Neural cell (in vitro differentiated cells): Measurements from ENCODE around the gene TMCO1. TPM values are rescaled to one million over a fixed set of nuclear protein-coding genes. Genes with fewer than 3 reads are reported as not detected.
"Not testable (repeated sequence)": the region's sequence is repeated elsewhere in the genome, so short reads cannot be mapped to it uniquely, and the experiment has no call there.

Experiments used
- H2AFZ ChIP-seq: fragments of 200-600, 300-800 bp; sonication (generic), shearing (Covaris generic); 2 replicates; pipeline ENCODE4 v1.6.0; 2014; ENCODE audit warnings: low read depth, mild to moderate bottlenecking, antibody characterized with exemption, low read length, moderate library complexity
- H3F3A ChIP-seq: fragments of 200-600 bp; shearing (Covaris generic); 2 replicates; pipeline ENCODE4 v1.6.1; 2016; ENCODE audit warnings: mild to moderate bottlenecking, moderate library complexity, mixed read lengths, antibody characterized with exemption, low read length; ENCODE audit not compliant: insufficient read depth, poor library complexity, severe bottlenecking
- H3K27ac ChIP-seq: fragments of 200-600, 300-800 bp; sonication (generic), shearing (Covaris generic); 2 replicates; pipeline ENCODE4 v1.5.1; 2014; ENCODE audit warnings: mild to moderate bottlenecking, low read length, moderate library complexity
- H3K27me3 ChIP-seq: fragments of 300-800, 200-600 bp; sonication (generic), shearing (Covaris generic); 2 replicates; pipeline ENCODE4 v1.6.0; 2014; ENCODE audit warnings: mild to moderate bottlenecking, low read depth, low read length, moderate library complexity; ENCODE audit not compliant: insufficient read depth
- H3K36me3 ChIP-seq: fragments of 300-800, 200-600 bp; sonication (generic), shearing (Covaris generic); 2 replicates; pipeline ENCODE4 v1.5.1; 2014; ENCODE audit warnings: mild to moderate bottlenecking, antibody characterized with exemption, low read length, moderate library complexity; ENCODE audit not compliant: insufficient read depth
- H3K4me2 ChIP-seq: fragments of 300-800, 200-600 bp; sonication (generic), shearing (Covaris generic); 2 replicates; pipeline ENCODE4 v1.6.0; 2014; ENCODE audit warnings: mild to moderate bottlenecking, low read length
- H3K4me3 ChIP-seq: fragments of 300-800, 200-600 bp; sonication (generic), shearing (Covaris generic); 2 replicates; pipeline ENCODE4 v1.5.1; 2014; ENCODE audit warnings: mild to moderate bottlenecking, low read length, moderate library complexity
- H3K79me2 ChIP-seq: fragments of 200-600 bp; shearing (Covaris generic); replicated peaks from 2 replicates; pipeline ENCODE4 v1.6.0; 2014; ENCODE audit warnings: mild to moderate bottlenecking, low read length, moderate library complexity; ENCODE audit not compliant: insufficient read depth
- H3K9ac ChIP-seq: fragments of 300-800, 200-600 bp; sonication (generic), shearing (Covaris generic); 2 replicates; pipeline ENCODE4 v1.6.1; 2016; ENCODE audit warnings: mild to moderate bottlenecking, low read length, mixed read lengths
- H3K9me2 ChIP-seq: fragments of 200-600 bp; shearing (Covaris generic); 2 replicates; pipeline ENCODE4 v1.6.1; 2016; ENCODE audit warnings: mild to moderate bottlenecking, low read length, mixed read lengths; ENCODE audit not compliant: insufficient read depth
- H3K9me3 ChIP-seq: fragments of 200-600, 300-800 bp; sonication (generic), shearing (Covaris generic); 2 replicates; pipeline ENCODE4 v1.6.1; 2016; ENCODE audit warnings: mild to moderate bottlenecking, mixed run types, low read length, moderate library complexity, mixed read lengths
- H4K20me1 ChIP-seq: fragments of 200-600 bp; shearing (Covaris generic); 2 replicates; pipeline ENCODE4 v1.6.1; 2016; ENCODE audit warnings: mild to moderate bottlenecking, mixed run types; ENCODE audit not compliant: insufficient read depth
- EP300 ChIP-seq: fragments of 450-650 bp; conservative IDR thresholded peaks from 2 replicates; pipeline ENCODE4 v1.6.1; 2014; ENCODE audit warnings: antibody characterized with exemption, mild to moderate bottlenecking, moderate library complexity; ENCODE audit not compliant: poor library complexity, severe bottlenecking
- EZH2 ChIP-seq: fragments of 200-600, 300-800 bp; shearing (Covaris generic), sonication (generic); IDR thresholded peaks from 2 replicates; pipeline ENCODE4 v1.6.1; 2014; ENCODE audit warnings: antibody characterized with exemption, low read length, borderline replicate concordance, mild to moderate bottlenecking; ENCODE audit not compliant: insufficient read depth, poor library complexity, severe bottlenecking
- MXI1 ChIP-seq: fragments of 450-650 bp; conservative IDR thresholded peaks from 2 replicates; pipeline ENCODE4 v1.6.1; 2014; ENCODE audit warnings: antibody characterized with exemption, mild to moderate bottlenecking; ENCODE audit not compliant: poor library complexity, severe bottlenecking
- POLR2AphosphoS5 ChIP-seq: IDR thresholded peaks from 2 replicates; pipeline ENCODE4 v1.6.1; 2012
- RAD21 ChIP-seq: fragments of 450-650 bp; conservative IDR thresholded peaks from 2 replicates; pipeline ENCODE4 v1.6.1; 2014; ENCODE audit warnings: antibody characterized with exemption, mild to moderate bottlenecking, moderate library complexity
- SMC3 ChIP-seq: fragments of 450-650 bp; conservative IDR thresholded peaks from 2 replicates; pipeline ENCODE4 v1.6.1; 2014; ENCODE audit warnings: antibody characterized with exemption, mild to moderate bottlenecking, moderate library complexity; ENCODE audit not compliant: poor library complexity
- TAF1 ChIP-seq: IDR thresholded peaks from 2 replicates; pipeline ENCODE4 v1.6.1; 2012; ENCODE audit warnings: low read depth
- polyA plus RNA-seq: library from polyadenylated mRNA; depleted of rRNA; stranded (reverse); fragments of >200 nt; gene quantifications from 2 replicates; pipeline ENCODE4 v1.2.3, GENCODE V29; 2014
- TF ChIP-seq, protein P1 (sequence below): fragments of 450-650 bp; IDR thresholded peaks from 2 replicates; pipeline ENCODE4 v1.5.1; 2014; ENCODE audit warnings: antibody characterized with exemption, mild to moderate bottlenecking, moderate library complexity; ENCODE audit not compliant: poor library complexity, severe bottlenecking
- TF ChIP-seq, protein P2 (sequence below): IDR thresholded peaks from 2 replicates; pipeline ENCODE4 v1.6.1; 2012; ENCODE audit warnings: borderline replicate concordance

The TMCO1 gene
- polyA plus RNA-seq, 1 donor from 2014 or later: 137 TPM

DNA sequence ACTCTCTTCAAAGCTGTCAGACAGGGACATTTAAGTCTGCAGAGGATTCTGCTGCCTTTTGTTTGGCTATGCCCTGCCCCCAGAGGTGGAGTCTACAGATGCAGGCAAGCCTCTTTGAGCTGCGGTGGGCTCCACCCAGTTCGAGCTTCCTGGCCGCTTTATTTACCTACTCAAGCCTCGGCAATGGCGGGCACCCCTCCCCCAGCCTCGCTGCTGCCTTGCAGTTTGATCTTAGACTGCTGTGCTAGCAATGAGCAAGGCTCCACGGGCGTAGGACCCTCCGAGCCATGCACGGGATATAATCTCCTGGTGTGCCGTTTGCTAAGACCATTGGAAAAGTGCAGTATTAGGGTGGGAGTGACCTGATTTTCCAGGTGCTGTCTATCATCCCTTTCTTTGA is 14.9 kb upstream of the TMCO1 start:
- H3K27me3 ChIP-seq, H3K9me3 ChIP-seq, H3K36me3 ChIP-seq, H3F3A ChIP-seq, H3K9me2 ChIP-seq, H4K20me1 ChIP-seq, H3K79me2 ChIP-seq, H3K4me2 ChIP-seq, H3K4me3 ChIP-seq, H2AFZ ChIP-seq, H3K9ac ChIP-seq, H3K27ac ChIP-seq: not testable (repeated sequence)

- H3K4me2 ChIP-seq, H3K4me3 ChIP-seq, H3K36me3 ChIP-seq, H3K79me2 ChIP-seq, H3K9me3 ChIP-seq, H3K9me2 ChIP-seq, H3K27me3 ChIP-seq, H3K9ac ChIP-seq, H4K20me1 ChIP-seq, H3F3A ChIP-seq, H2AFZ ChIP-seq, H3K27ac ChIP-seq: not testable (repeated sequence)
These were observed 9.5 kb upstream of the TMCO1 start for GRCh38 chr1:165778197-165778596.

GRCh38 chr1:165773324-165773965 is 4.8 kb upstream of the TMCO1 start:
- Histone ChIP-seq H3K4me3 (no peak overlapping the region), H2AFZ (no peak overlapping the region), H3K36me3 (no peaks in the 10 kb centered on the region), H3K27me3 (no peaks in the 10 kb centered on the region), H3K79me2 (no peaks in the 10 kb centered on the region), H3K4me2 (no peak overlapping the region), H3K9me2 (no peaks in the 10 kb centered on the region), H3K9ac (no peak overlapping the region), H3K27ac (no peak overlapping the region), H3F3A (no peaks in the 10 kb centered on the region), H4K20me1 (no peaks in the 10 kb centered on the region), H3K9me3 (no peaks in the 10 kb centered on the region)
- TF ChIP-seq POLR2AphosphoS5 (no peak), EP300 (no peak), RAD21 (no peak), SMC3 (no peak), MXI1 (no peak), EZH2 (no peak), TAF1 (no peak)
- TF ChIP-seq, protein P1, sequence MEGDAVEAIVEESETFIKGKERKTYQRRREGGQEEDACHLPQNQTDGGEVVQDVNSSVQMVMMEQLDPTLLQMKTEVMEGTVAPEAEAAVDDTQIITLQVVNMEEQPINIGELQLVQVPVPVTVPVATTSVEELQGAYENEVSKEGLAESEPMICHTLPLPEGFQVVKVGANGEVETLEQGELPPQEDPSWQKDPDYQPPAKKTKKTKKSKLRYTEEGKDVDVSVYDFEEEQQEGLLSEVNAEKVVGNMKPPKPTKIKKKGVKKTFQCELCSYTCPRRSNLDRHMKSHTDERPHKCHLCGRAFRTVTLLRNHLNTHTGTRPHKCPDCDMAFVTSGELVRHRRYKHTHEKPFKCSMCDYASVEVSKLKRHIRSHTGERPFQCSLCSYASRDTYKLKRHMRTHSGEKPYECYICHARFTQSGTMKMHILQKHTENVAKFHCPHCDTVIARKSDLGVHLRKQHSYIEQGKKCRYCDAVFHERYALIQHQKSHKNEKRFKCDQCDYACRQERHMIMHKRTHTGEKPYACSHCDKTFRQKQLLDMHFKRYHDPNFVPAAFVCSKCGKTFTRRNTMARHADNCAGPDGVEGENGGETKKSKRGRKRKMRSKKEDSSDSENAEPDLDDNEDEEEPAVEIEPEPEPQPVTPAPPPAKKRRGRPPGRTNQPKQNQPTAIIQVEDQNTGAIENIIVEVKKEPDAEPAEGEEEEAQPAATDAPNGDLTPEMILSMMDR: no peak
- TF ChIP-seq, protein P2, sequence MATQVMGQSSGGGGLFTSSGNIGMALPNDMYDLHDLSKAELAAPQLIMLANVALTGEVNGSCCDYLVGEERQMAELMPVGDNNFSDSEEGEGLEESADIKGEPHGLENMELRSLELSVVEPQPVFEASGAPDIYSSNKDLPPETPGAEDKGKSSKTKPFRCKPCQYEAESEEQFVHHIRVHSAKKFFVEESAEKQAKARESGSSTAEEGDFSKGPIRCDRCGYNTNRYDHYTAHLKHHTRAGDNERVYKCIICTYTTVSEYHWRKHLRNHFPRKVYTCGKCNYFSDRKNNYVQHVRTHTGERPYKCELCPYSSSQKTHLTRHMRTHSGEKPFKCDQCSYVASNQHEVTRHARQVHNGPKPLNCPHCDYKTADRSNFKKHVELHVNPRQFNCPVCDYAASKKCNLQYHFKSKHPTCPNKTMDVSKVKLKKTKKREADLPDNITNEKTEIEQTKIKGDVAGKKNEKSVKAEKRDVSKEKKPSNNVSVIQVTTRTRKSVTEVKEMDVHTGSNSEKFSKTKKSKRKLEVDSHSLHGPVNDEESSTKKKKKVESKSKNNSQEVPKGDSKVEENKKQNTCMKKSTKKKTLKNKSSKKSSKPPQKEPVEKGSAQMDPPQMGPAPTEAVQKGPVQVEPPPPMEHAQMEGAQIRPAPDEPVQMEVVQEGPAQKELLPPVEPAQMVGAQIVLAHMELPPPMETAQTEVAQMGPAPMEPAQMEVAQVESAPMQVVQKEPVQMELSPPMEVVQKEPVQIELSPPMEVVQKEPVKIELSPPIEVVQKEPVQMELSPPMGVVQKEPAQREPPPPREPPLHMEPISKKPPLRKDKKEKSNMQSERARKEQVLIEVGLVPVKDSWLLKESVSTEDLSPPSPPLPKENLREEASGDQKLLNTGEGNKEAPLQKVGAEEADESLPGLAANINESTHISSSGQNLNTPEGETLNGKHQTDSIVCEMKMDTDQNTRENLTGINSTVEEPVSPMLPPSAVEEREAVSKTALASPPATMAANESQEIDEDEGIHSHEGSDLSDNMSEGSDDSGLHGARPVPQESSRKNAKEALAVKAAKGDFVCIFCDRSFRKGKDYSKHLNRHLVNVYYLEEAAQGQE: no peak
